Measurements from ENCODE around the gene RAB30. TPM values are rescaled to one million over a fixed set of nuclear protein-coding genes. Genes with fewer than 3 reads are reported as not detected.

RAB30 gene
- total and polyA plus RNA-seq, 2 donors, result 4.5 to 7.5 TPM

DNA sequence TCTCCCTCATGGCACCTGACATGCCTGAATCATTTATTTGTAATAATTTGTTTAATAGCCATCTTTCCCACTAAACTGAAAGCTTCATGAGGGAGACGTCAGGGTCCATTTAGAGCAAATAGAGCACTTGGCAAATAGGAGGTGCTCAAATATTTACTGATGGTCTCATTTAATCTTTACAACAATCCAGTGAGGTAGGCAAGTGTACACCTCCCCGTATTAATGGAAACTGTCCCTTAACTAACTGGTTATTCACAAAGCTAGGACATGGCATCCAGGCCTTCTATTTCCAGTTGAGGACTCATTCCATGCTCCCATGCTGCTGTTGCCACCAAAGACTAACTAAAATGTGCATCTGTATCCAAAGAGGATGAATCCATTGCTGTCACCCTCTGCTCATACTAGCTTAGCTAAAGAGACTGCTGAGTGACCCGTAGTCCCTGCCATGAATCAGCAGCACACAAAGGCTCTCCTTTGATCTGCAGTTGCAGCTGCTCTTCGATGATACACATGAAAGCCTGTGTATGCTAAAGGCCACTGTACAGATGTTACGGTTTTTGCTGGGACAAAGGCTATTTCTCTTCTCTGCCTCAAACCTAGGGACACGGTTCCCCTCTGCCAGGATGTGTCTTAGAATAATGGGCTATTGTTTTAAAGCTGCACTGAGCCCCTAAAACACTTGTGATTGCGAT is 82.6 kb downstream of the RAB30 start:
- WGBS, result 88% methylated on average over 7 of the region's 7 CpGs
- H3K4me3 ChIP-seq (ENCODE audit: low read length in 2 of 2), result no peak overlapping the region
- no peak overlapping the region for H3K27ac ChIP-seq (ENCODE audit: low read depth in 1 of 2, low read length in 1 of 2)
- no peaks in the 10 kb centered on the region for H3K36me3 ChIP-seq (ENCODE audit: control insufficient read depth in 2 of 2, insufficient read depth in 2 of 2, low read length in 1 of 2)
- no peaks in the 10 kb centered on the region for H3K9me3 ChIP-seq (ENCODE audit: control insufficient read depth in 2 of 2, insufficient read depth in 1 of 2, low read length in 1 of 2)
- DNase-seq (ENCODE audit: low read depth in 6 of 9, low spot score in 9 of 9), result no peak
- no peaks in the 10 kb centered on the region for H3K4me1 ChIP-seq (ENCODE audit: control insufficient read depth in 2 of 2, insufficient read depth in 2 of 2, low read length in 2 of 2)
- H3K27me3 ChIP-seq (ENCODE audit: control insufficient read depth in 2 of 2, insufficient read depth in 1 of 2, low read length in 1 of 2), result no peaks in the 10 kb centered on the region

DNA sequence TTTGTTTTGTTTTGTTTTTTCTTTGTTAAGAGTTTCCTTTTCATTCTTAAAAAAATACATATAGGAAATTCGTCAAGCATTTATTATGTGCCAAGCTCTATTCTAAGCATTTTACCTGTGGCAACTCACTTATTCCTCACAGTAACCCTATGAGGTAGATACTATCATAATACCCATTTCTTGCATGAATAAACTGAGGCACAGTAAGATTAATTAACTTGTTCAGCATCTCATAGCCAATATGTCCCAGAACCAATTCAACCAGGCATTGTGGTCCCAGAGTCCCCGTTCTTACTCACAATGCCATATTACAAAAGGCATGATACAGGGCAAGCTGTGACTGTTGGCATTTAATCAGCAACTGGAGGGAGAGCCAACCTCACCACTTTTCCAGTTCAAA is 83.7 kb downstream of the RAB30 start:
- H3K9me3 ChIP-seq (ENCODE audit: control insufficient read depth in 2 of 2, insufficient read depth in 1 of 2, low read length in 1 of 2), result no peaks in the 10 kb centered on the region
- no peak overlapping the region for H3K4me3 ChIP-seq (ENCODE audit: low read length in 2 of 2)
- DNase-seq (ENCODE audit: low read depth in 6 of 9, low spot score in 9 of 9), result no peak

DNA sequence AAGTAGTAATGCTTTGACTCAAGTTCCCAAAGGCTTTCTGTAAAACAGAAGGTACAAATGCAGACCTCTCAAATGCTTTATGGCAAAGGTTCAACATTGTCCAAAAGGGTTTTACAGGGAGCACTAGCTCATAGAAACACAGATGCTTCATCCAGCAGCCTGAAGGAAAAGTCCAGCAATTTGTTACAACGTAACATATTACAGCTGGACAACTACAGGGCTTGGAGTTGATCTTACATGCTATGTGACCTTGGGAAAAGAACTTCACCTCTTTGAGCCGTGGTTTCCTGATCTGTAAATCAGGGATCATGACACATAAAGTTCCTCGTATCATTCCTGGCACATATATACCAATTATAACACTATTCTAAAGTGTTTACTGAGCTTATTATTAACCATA is 85.3 kb downstream of the RAB30 start:
- H3K27me3 ChIP-seq (ENCODE audit: control insufficient read depth in 2 of 2, insufficient read depth in 1 of 2, low read length in 1 of 2), result no peaks in the 10 kb centered on the region
- no peaks in the 10 kb centered on the region for H3K4me1 ChIP-seq (ENCODE audit: control insufficient read depth in 2 of 2, insufficient read depth in 2 of 2, low read length in 2 of 2)
- no peaks in the 10 kb centered on the region for H3K9me3 ChIP-seq (ENCODE audit: control insufficient read depth in 2 of 2, insufficient read depth in 1 of 2, low read length in 1 of 2)
- no peak for DNase-seq (ENCODE audit: low read depth in 6 of 9, low spot score in 9 of 9)
- peaks cover 0 to 3% of the 10 kb centered on the region in 2 donors for H3K36me3 ChIP-seq (ENCODE audit: control insufficient read depth in 2 of 2, insufficient read depth in 2 of 2, low read length in 1 of 2)
- H3K27ac ChIP-seq (ENCODE audit: low read depth in 1 of 2, low read length in 1 of 2), result no peak overlapping the region
- 78% methylated on average over 3 of the region's 3 CpGs for WGBS
- no peak overlapping the region for H3K4me3 ChIP-seq (ENCODE audit: low read length in 2 of 2)

More for the DNA sequence above, 83.7 kb downstream of the RAB30 start:
- Histone ChIP-seq H3K27me3 (ENCODE audit: control insufficient read depth in 2 of 2, insufficient read depth in 1 of 2, low read length in 1 of 2) (no peaks in the 10 kb centered on the region), H3K4me1 (ENCODE audit: control insufficient read depth in 2 of 2, insufficient read depth in 2 of 2, low read length in 2 of 2) (no peaks in the 10 kb centered on the region), H3K36me3 (ENCODE audit: control insufficient read depth in 2 of 2, insufficient read depth in 2 of 2, low read length in 1 of 2) (no peaks in the 10 kb centered on the region), H3K27ac (ENCODE audit: low read depth in 1 of 2, low read length in 1 of 2) (no peak overlapping the region)
- WGBS, result 99% methylated on average over 2 of the region's 2 CpGs

DNA sequence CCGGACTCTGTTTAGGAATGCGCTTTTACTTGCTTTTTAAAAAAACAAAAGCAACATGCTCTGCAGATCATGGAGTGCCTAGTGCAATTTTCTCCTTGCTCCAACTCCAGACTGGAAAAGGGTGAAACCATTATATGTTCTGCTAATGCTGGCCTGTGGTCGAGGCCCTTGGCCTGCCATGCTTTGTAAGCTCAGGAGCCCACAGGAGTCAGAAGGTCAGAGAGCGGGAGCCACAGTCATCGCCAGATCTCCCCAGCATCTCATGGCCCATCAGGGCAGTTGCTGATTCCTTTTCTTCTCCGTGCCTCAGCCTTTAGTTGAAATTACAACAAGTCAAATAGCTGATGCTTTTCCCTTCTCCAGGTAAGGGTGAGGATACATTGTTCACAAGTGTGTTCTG is 89.8 kb downstream of the RAB30 start:
- WGBS, result 94% methylated on average over 6 of the region's 6 CpGs
- no peaks in the 10 kb centered on the region for H3K27me3 ChIP-seq (ENCODE audit: control insufficient read depth in 2 of 2, insufficient read depth in 1 of 2, low read length in 1 of 2)
- no peaks in the 10 kb centered on the region for H3K4me1 ChIP-seq (ENCODE audit: control insufficient read depth in 2 of 2, insufficient read depth in 2 of 2, low read length in 2 of 2)
- DNase-seq (ENCODE audit: low read depth in 6 of 9, low spot score in 9 of 9), result no peak
- no peak overlapping the region for H3K4me3 ChIP-seq (ENCODE audit: low read length in 2 of 2)
- H3K36me3 ChIP-seq (ENCODE audit: control insufficient read depth in 2 of 2, insufficient read depth in 2 of 2, low read length in 1 of 2), result peaks cover 0 to 3% of the 10 kb centered on the region in 2 donors
- H3K9me3 ChIP-seq (ENCODE audit: control insufficient read depth in 2 of 2, insufficient read depth in 1 of 2, low read length in 1 of 2), result no peaks in the 10 kb centered on the region
- H3K27ac ChIP-seq (ENCODE audit: low read depth in 1 of 2, low read length in 1 of 2), result no peak overlapping the region

DNA sequence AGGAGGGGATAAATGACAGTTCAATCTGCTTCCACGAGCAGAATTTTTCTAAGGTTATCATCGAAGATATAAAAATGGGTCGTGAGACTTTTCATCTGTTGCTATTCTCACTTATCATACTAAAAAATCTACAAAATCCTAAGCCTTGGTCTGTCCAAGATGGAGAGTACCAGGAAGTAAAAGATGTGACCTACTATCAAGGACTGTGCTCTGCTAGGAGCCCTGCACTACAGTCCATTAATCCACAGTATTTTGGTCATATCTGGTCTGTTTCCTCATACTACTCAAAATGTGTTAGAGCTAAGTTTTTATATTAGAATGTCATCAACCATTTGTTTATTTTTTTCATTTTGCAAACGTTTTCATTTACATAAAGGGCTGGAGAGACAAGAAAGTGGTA is 90.8 kb downstream of the RAB30 start:
- no peaks in the 10 kb centered on the region for H3K27me3 ChIP-seq (ENCODE audit: control insufficient read depth in 2 of 2, insufficient read depth in 1 of 2, low read length in 1 of 2)
- peaks cover 0 to 3% of the 10 kb centered on the region in 2 donors for H3K36me3 ChIP-seq (ENCODE audit: control insufficient read depth in 2 of 2, insufficient read depth in 2 of 2, low read length in 1 of 2)

DNA sequence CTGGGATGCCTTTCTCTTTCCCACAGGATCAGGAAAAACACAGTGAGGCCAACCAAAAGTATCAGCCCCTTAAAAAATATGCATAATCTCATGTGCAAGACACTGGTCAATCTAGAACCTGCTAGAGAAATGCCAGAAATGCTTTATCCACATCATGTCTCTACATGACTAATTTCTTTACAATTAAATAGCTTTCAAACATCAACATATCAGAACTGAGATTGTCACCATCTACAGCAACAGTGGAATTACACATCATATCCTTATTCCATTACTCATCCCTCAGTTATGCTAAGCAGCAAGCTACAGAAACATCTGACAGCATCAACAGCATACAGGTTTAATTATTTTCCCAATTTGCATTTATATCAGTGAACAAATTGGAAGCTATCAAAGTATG is 91.4 kb downstream of the RAB30 start:
- no peaks in the 10 kb centered on the region for H3K27me3 ChIP-seq (ENCODE audit: control insufficient read depth in 2 of 2, insufficient read depth in 1 of 2, low read length in 1 of 2)
- no peak overlapping the region for H3K27ac ChIP-seq (ENCODE audit: low read depth in 1 of 2, low read length in 1 of 2)
- H3K4me3 ChIP-seq (ENCODE audit: low read length in 2 of 2), result no peak overlapping the region
- H3K4me1 ChIP-seq (ENCODE audit: control insufficient read depth in 2 of 2, insufficient read depth in 2 of 2, low read length in 2 of 2), result no peaks in the 10 kb centered on the region
- H3K36me3 ChIP-seq (ENCODE audit: control insufficient read depth in 2 of 2, insufficient read depth in 2 of 2, low read length in 1 of 2), result peaks cover 0 to 3% of the 10 kb centered on the region in 2 donors
- no peaks in the 10 kb centered on the region for H3K9me3 ChIP-seq (ENCODE audit: control insufficient read depth in 2 of 2, insufficient read depth in 1 of 2, low read length in 1 of 2)
- DNase-seq (ENCODE audit: low read depth in 6 of 9, low spot score in 9 of 9), result no peak

More for the DNA sequence above, 90.8 kb downstream of the RAB30 start:
- H3K27ac ChIP-seq (ENCODE audit: low read depth in 1 of 2, low read length in 1 of 2), result no peak overlapping the region
- WGBS, result 92% methylated on average over 4 of the region's 4 CpGs
- H3K9me3 ChIP-seq (ENCODE audit: control insufficient read depth in 2 of 2, insufficient read depth in 1 of 2, low read length in 1 of 2), result no peaks in the 10 kb centered on the region
- no peak for DNase-seq (ENCODE audit: low read depth in 6 of 9, low spot score in 9 of 9)
- H3K4me3 ChIP-seq (ENCODE audit: low read length in 2 of 2), result no peak overlapping the region
- no peaks in the 10 kb centered on the region for H3K4me1 ChIP-seq (ENCODE audit: control insufficient read depth in 2 of 2, insufficient read depth in 2 of 2, low read length in 2 of 2)

DNA sequence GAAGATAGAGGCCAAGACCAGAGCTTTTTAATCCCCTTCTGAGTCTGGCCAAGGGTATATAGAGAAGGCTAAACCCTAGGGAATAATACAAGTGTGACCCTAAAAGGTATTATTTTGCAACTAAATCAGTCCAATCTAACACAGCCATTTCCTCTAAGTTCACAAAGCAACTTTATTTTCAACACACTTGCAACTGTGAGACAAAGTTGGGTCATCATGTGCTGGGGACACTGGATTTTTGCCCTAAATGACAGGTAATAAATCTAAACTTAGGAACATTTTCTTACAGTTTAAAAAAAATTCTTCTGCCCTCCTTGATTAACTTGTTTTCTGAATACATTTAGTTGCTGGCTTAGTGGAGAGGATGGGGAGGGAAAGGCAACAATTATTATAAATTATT is 91.9 kb downstream of the RAB30 start:
- no peaks in the 10 kb centered on the region for H3K9me3 ChIP-seq (ENCODE audit: control insufficient read depth in 2 of 2, insufficient read depth in 1 of 2, low read length in 1 of 2)
- H3K4me1 ChIP-seq (ENCODE audit: control insufficient read depth in 2 of 2, insufficient read depth in 2 of 2, low read length in 2 of 2), result no peaks in the 10 kb centered on the region
- no peak overlapping the region for H3K27ac ChIP-seq (ENCODE audit: low read depth in 1 of 2, low read length in 1 of 2)
- no peaks in the 10 kb centered on the region for H3K27me3 ChIP-seq (ENCODE audit: control insufficient read depth in 2 of 2, insufficient read depth in 1 of 2, low read length in 1 of 2)
- H3K4me3 ChIP-seq (ENCODE audit: low read length in 2 of 2), result no peak overlapping the region
- H3K36me3 ChIP-seq (ENCODE audit: control insufficient read depth in 2 of 2, insufficient read depth in 2 of 2, low read length in 1 of 2), result peaks cover 0 to 3% of the 10 kb centered on the region in 2 donors
- DNase-seq (ENCODE audit: low read depth in 6 of 9, low spot score in 9 of 9), result no peak

DNA sequence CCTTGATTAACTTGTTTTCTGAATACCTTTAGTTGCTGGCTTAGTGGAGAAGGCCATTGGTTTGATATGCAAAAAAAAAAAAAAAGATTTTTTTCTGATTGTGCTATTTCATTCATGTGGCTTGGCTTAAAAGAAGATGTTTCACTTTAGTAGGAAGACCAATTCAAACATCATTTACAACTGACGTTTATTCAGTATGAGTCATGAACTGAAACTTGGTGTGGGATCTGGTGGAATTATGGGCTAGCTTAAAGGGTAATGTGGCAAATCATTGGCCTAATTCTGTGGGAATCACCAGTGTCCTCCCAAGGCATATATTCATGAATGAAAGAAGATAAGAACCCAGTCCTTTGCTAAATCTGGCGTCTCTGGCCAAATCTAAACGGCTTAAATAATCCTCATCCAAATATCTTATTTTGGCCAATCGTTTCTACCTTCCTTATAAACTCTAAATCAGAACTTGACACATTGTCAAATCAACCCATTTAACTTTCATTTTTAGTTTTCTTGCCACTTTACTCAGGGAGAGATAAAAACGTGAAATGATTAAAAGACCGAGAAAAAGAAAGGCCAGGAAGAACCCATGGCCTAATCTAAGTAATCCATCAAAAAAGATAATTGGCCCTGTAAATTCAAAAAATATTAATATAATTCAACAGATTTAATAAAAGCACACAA is 93.1 kb downstream of the RAB30 start:
- Histone ChIP-seq H3K27ac (ENCODE audit: low read depth in 1 of 2, low read length in 1 of 2) (no peak overlapping the region), H3K27me3 (ENCODE audit: control insufficient read depth in 2 of 2, insufficient read depth in 1 of 2, low read length in 1 of 2) (no peaks in the 10 kb centered on the region), H3K4me1 (ENCODE audit: control insufficient read depth in 2 of 2, insufficient read depth in 2 of 2, low read length in 2 of 2) (no peaks in the 10 kb centered on the region), H3K36me3 (ENCODE audit: control insufficient read depth in 2 of 2, insufficient read depth in 2 of 2, low read length in 1 of 2) (peaks cover 0 to 3% of the 10 kb centered on the region in 2 donors), H3K9me3 (ENCODE audit: control insufficient read depth in 2 of 2, insufficient read depth in 1 of 2, low read length in 1 of 2) (no peaks in the 10 kb centered on the region), H3K4me3 (ENCODE audit: low read length in 2 of 2) (no peak overlapping the region)
- DNase-seq (ENCODE audit: low read depth in 6 of 9, low spot score in 9 of 9), result no peak
- 91% methylated on average over 6 of the region's 6 CpGs for WGBS

DNA sequence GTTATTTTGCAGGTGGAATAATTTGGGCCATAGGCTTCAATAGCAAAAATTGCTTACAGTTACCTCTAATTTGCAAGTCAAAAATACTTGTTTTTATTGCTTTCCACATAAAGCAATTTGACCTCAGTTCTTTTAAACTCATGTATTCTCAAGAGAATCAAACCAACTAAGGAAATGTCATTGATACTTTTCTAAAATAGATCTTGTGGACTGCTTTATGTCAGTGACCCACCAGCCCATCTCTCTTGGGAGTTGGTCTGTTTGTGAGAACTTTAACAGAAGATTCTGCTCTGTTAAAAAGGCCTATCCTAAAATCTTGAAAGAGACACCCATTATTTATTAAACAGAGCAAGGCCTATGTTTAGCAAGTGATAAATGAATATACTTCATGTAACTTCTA is 94.9 kb downstream of the RAB30 start:
- no peak overlapping the region for H3K4me3 ChIP-seq (ENCODE audit: low read length in 2 of 2)
- H3K9me3 ChIP-seq (ENCODE audit: control insufficient read depth in 2 of 2, insufficient read depth in 1 of 2, low read length in 1 of 2), result no peaks in the 10 kb centered on the region
- no peaks in the 10 kb centered on the region for H3K36me3 ChIP-seq (ENCODE audit: control insufficient read depth in 2 of 2, insufficient read depth in 2 of 2, low read length in 1 of 2)
- DNase-seq (ENCODE audit: low read depth in 6 of 9, low spot score in 9 of 9), result no peak
- no peak overlapping the region for H3K27ac ChIP-seq (ENCODE audit: low read depth in 1 of 2, low read length in 1 of 2)
- no peaks in the 10 kb centered on the region for H3K27me3 ChIP-seq (ENCODE audit: control insufficient read depth in 2 of 2, insufficient read depth in 1 of 2, low read length in 1 of 2)
- H3K4me1 ChIP-seq (ENCODE audit: control insufficient read depth in 2 of 2, insufficient read depth in 2 of 2, low read length in 2 of 2), result no peaks in the 10 kb centered on the region

All from thymus (tissue), 11 donors.